GM13976 (cell line): Measurements from ENCODE around the gene AGAP1.

Experiments
- DNase-seq: peaks from one replicate; pipeline ENCODE4 v3.0.0; 2012; ENCODE audit warnings: low spot score
- in situ Hi-C: fragments of 300-500 bp; cut with MboI; formaldehyde crosslinking; loops from one replicate; pipeline ENCODE4 v1.12.0; 2022; ENCODE audit warnings: low sequenced_read_pairs, mixed read lengths, inconsistent platforms; ENCODE audit not compliant: unreplicated experiment
- TF ChIP-seq, protein P1 (sequence below): IDR thresholded peaks from 2 replicates; pipeline ENCODE4 v1.5.1; 2012; ENCODE audit warnings: borderline replicate concordance, mild to moderate bottlenecking; ENCODE audit not compliant: insufficient read depth; ENCODE audit errors: extremely low read depth, missing control alignments, control extremely low read depth

The AGAP1 gene

DNA sequence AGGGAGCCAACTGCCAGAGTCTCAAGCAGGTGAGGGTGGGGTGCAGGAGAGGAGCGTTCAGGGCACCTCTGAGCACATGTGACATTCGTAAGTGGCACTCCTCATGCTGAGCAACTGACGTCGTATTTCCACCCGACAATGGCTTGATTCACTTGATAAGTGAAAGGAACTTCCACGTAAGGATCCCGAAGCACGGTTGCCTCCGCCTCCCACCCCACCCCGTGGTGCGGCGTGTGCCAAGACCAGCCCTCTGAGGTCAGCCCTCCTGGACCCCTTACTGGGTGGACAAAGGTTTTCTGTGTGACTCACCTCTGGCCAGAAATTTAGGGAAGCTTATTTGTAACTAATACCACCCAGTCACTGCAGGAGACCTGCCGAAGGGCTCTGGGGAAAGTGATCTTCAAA is 59.9 kb downstream of the AGAP1 start:
- no peak for DNase-seq

DNA sequence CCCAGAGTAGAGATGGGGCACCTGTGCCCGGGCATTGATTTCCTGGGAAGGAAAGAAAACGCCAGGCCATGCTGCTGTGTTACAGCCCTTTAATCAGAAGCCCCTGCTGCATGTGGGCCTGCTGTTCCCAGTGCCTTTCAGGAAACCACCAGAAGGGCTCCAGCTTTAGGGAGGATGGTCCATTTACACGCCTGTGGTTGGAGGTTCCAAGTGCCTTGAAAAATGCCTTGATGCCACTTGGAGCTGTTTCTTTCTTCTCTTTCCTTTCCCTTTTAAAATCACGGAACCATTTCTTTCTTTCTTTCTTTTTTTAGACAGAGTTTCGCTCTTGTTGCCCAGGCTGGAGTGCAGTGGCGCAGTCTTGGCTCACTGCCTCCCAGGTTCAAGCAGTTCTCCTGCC is 60.5 kb downstream of the AGAP1 start:
- TF ChIP-seq, protein P1, sequence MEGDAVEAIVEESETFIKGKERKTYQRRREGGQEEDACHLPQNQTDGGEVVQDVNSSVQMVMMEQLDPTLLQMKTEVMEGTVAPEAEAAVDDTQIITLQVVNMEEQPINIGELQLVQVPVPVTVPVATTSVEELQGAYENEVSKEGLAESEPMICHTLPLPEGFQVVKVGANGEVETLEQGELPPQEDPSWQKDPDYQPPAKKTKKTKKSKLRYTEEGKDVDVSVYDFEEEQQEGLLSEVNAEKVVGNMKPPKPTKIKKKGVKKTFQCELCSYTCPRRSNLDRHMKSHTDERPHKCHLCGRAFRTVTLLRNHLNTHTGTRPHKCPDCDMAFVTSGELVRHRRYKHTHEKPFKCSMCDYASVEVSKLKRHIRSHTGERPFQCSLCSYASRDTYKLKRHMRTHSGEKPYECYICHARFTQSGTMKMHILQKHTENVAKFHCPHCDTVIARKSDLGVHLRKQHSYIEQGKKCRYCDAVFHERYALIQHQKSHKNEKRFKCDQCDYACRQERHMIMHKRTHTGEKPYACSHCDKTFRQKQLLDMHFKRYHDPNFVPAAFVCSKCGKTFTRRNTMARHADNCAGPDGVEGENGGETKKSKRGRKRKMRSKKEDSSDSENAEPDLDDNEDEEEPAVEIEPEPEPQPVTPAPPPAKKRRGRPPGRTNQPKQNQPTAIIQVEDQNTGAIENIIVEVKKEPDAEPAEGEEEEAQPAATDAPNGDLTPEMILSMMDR: no peak
- in situ Hi-C loops: no loop called here
- DNase-seq: no peak

More for the DNA sequence above, 59.9 kb downstream of the AGAP1 start:
- TF ChIP-seq, protein P1: no peak
- in situ Hi-C loops: no loop called here

DNA sequence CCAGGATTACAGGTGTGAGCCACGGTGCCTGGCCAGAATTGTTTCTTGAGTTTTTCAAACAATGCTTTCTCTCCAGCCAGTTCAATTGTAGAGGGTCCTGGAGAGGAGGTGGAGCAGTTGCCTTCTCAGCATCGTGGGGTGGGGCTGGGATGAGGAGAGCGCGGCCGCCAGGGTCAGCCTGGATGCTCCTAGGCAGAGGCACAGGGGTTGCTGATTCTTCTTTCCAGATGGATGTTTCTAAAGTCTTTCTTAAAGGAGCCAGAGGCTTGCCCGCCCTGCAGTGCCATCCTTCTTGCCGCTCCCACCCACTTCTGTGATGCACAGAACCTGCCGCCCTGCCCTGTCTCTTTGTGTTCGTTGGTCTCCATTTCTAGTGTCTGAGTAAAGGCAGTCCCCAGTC is 61.1 kb downstream of the AGAP1 start:
- no peak for DNase-seq
- TF ChIP-seq, protein P1: no peak
- in situ Hi-C loops: no loop called here

DNA sequence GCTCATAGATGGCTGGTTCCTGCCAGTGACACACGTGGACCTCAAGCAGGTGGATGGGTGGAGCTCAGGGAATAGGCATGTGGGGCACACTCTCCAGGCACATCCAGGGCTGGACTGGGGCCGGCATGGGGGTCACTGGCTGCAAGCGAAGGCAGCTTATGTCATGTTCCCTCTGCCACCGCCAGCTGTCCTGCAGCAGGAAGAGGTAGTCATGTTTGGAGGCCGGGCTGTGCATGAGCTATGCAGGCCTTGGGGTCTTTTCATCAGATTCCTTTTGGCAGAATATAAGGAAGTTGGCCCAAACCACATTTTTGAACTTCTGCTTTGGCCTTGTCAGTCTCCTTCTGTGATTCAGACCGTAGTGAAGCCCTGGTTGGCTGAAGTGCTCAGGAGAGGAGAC is 61.5 kb downstream of the AGAP1 start:
- in situ Hi-C loops: no loop called here
- no peak for DNase-seq
- TF ChIP-seq, protein P1: no peak

DNA sequence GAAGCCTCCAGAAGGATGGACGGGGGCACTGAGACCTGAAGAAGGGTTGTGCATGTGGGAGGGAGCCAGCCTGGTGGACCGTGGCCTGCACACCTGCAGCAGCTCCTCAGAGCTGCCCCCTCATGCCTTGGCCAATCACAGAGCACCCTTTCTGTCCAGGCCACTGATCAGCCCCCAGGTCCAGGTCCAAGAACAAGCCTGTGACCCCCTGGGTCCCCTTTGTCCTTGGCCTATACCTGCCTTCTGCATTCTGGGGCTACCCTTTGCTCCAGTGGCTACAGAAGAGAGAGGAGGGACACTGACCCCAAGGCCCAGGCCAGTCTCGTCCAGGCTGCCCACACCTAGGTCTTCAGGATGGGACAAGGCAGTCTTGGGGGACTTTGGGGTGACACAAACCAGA is 62.2 kb downstream of the AGAP1 start:
- no peak for DNase-seq
- TF ChIP-seq, protein P1: no peak
- in situ Hi-C loops: no loop called here

DNA sequence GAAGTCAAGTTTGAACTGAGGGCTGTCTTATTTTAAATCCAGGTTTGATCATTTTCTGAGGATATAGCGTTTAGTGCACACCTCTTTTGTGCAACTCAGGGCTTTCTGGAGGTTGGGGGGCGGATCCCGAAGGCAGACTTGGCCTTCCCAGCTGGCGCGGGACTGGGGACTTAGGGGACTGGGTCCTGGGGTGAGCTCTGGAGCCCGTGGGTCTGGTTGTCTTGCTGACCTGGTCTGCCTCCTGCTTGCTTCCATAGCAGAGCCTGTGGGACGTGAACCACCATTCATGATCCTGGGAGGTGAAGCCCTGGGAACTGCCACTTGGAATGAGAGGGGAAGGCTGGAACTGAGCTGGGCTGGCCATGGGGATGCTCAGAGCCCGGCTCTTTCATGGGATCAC is 63.1 kb downstream of the AGAP1 start:
- in situ Hi-C loops: no loop called here
- DNase-seq: no peak
- TF ChIP-seq, protein P1: no peak

DNA sequence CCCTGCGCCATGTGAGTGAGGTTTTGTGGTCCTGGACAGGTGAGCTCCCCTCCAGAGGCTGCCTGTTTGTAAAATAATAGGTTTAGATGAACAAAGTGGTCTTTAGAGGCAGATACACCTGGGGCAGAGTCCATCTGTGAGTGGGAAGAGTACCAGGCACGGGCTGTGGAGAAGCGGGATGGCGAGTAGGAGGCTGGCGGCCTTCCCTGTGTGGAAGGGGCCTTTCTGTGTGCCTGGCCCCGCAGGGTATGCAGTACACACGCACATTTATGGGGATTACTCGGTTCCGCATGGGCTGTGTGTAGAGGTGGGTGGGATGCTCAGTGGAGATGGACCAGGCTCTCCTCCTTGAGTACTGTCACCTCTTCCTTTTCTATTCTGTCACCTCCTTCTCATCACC is 64.1 kb downstream of the AGAP1 start:
- TF ChIP-seq, protein P1: no peak
- DNase-seq: no peak
- in situ Hi-C loops: no loop called here
